SIG-M5 treated with dmso at 0.1 percent for 504 hours (cell line): ENCODE results near the gene SLC17A5.

Experiments used
- DNase-seq: peaks from one replicate; lab custom pipeline; 2025; ENCODE audit not compliant: unreplicated experiment; lab: John Stamatoyannopoulos, UW

SLC17A5 gene

GRCh38 chr6:73667798-73668197 is 14.0 kb upstream of the SLC17A5 start:
- no peak for DNase-seq

- DNase-seq, result no peak
Measured at GRCh38 chr6:73666393-73666792, 12.6 kb upstream of the SLC17A5 start.

- no peak for DNase-seq
Measured at GRCh38 chr6:73665686-73666319, 12.0 kb upstream of the SLC17A5 start.

GRCh38 chr6:73664701-73665100 is 10.9 kb upstream of the SLC17A5 start:
- no peak for DNase-seq

- DNase-seq, result no peak
Measured at GRCh38 chr6:73657201-73657600, 3.4 kb upstream of the SLC17A5 start.

- no peak for DNase-seq
Measured at GRCh38 chr6:73656531-73657145, 2.8 kb upstream of the SLC17A5 start.

- DNase-seq, result no peak
Measured at GRCh38 chr6:73655341-73655917, 1.6 kb upstream of the SLC17A5 start.

GRCh38 chr6:73652637-73653570 is 888 bp downstream of the SLC17A5 start:
- peak; percentile 72 for DNase-seq

GRCh38 chr6:73649783-73650182 is 4.0 kb downstream of the SLC17A5 start:
- DNase-seq, result no peak

- DNase-seq, result no peak
Measured at GRCh38 chr6:73648166-73648565, 5.6 kb downstream of the SLC17A5 start.

GRCh38 chr6:73644941-73645591 is 8.7 kb downstream of the SLC17A5 start:
- DNase-seq, result no peak

GRCh38 chr6:73644030-73644429 is 9.8 kb downstream of the SLC17A5 start:
- DNase-seq, result no peak

GRCh38 chr6:73642530-73642929 is 11.3 kb downstream of the SLC17A5 start:
- no peak for DNase-seq

- no peak for DNase-seq
Measured at GRCh38 chr6:73640179-73640750, 13.5 kb downstream of the SLC17A5 start.

- DNase-seq, result no peak
Measured at GRCh38 chr6:73639040-73639439, 14.8 kb downstream of the SLC17A5 start.

- no peak for DNase-seq
Measured at GRCh38 chr6:73637404-73637803, 16.4 kb downstream of the SLC17A5 start.

- DNase-seq, result no peak
Measured at GRCh38 chr6:73636048-73636447, 17.7 kb downstream of the SLC17A5 start.

GRCh38 chr6:73632346-73632745 is 21.4 kb downstream of the SLC17A5 start:
- no peak for DNase-seq

GRCh38 chr6:73631849-73632248 is 21.9 kb downstream of the SLC17A5 start:
- no peak for DNase-seq

GRCh38 chr6:73630401-73630800 is 23.4 kb downstream of the SLC17A5 start:
- no peak for DNase-seq

GRCh38 chr6:73624896-73625295 is 28.9 kb downstream of the SLC17A5 start:
- DNase-seq, result peak; percentile 55
